HCT116 (cell line): Measurements from ENCODE around the gene TNNC2. TPM values are rescaled to one million over a fixed set of nuclear protein-coding genes. Genes with fewer than 3 reads are reported as not detected.

Source experiments
- CBX3 ChIP-seq: IDR thresholded peaks from 2 replicates; pipeline ENCODE4 v1.6.1; 2012; ENCODE audit warnings: low read depth
- CEBPB ChIP-seq: IDR thresholded peaks from 2 replicates; pipeline ENCODE4 v1.6.1; 2012; ENCODE audit warnings: low read depth
- EGR1 ChIP-seq: IDR thresholded peaks from 2 replicates; pipeline ENCODE4 v1.6.1; 2012; ENCODE audit warnings: low read depth
- EZH2 ChIP-seq: fragments of 200-600 bp; sonication (generic); IDR thresholded peaks from 2 replicates; pipeline ENCODE4 v1.6.1; 2017; ENCODE audit warnings: antibody characterized with exemption, mixed run types
- FOSL1 ChIP-seq: IDR thresholded peaks from 2 replicates; pipeline ENCODE4 v1.6.1; 2012; ENCODE audit warnings: low read depth
- JUND ChIP-seq: IDR thresholded peaks from 2 replicates; pipeline ENCODE4 v1.6.1; 2012
- POLR2A ChIP-seq: IDR thresholded peaks from 2 replicates; pipeline ENCODE4 v1.7.0; 2011; ENCODE audit warnings: borderline replicate concordance; ENCODE audit not compliant: insufficient read depth, insufficient read length; ENCODE audit errors: extremely low read depth
- POLR2AphosphoS5 ChIP-seq: IDR thresholded peaks from 2 replicates; pipeline ENCODE4 v1.6.1; 2011; ENCODE audit warnings: mild to moderate bottlenecking, low read depth, low read length, moderate library complexity
- RAD21 ChIP-seq: IDR thresholded peaks from 2 replicates; pipeline ENCODE4 v1.6.1; 2012; ENCODE audit warnings: low read depth, mild to moderate bottlenecking
- SP1 ChIP-seq: IDR thresholded peaks from 2 replicates; pipeline ENCODE4 v1.6.1; 2012; ENCODE audit warnings: low read depth
- ZBTB33 ChIP-seq: IDR thresholded peaks from 2 replicates; pipeline ENCODE4 v1.6.1; 2011; ENCODE audit warnings: mild to moderate bottlenecking, low read length, moderate library complexity; ENCODE audit not compliant: insufficient replicate concordance; ENCODE audit errors: extremely low read depth
- total RNA-seq: library from RNA; stranded (reverse); gene quantifications from one replicate; pipeline ENCODE4 v1.2.1, GENCODE V29; 2021; ENCODE audit not compliant: unreplicated experiment
- TF ChIP-seq, protein P1 (sequence below): IDR thresholded peaks from 2 replicates; pipeline ENCODE4 v1.6.1; 2012

TNNC2 gene
- total RNA-seq, 1 experiment from 2014 or later, result not detected

- no peak for TF ChIP-seq ZBTB33
- TF ChIP-seq EGR1, result no peak
- TF ChIP-seq FOSL1, result no peak
- TF ChIP-seq, protein P1, sequence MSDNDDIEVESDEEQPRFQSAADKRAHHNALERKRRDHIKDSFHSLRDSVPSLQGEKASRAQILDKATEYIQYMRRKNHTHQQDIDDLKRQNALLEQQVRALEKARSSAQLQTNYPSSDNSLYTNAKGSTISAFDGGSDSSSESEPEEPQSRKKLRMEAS, result peak; percentile 93
- TF ChIP-seq CEBPB, result no peak
- no peak for TF ChIP-seq JUND
- TF ChIP-seq POLR2A, result peak; percentile 26
- no peak for TF ChIP-seq EZH2
- peak; percentile 72 for TF ChIP-seq POLR2AphosphoS5
- peak; percentile 99 for TF ChIP-seq SP1
- no peak for TF ChIP-seq CBX3
- TF ChIP-seq RAD21, result no peak
Observed at GRCh38 chr20:45812157-45813005, 14.7 kb downstream of the TNNC2 start, which contains the start of gene UBE2C (continued).
